Measurements from ENCODE around the gene ACSF3. TPM values are rescaled to one million over a fixed set of nuclear protein-coding genes. Genes with fewer than 3 reads are reported as not detected.

Gene ACSF3
- total RNA-seq, 1 donor from 2014 or later, result 35.7 TPM

GRCh38 chr16:89047331-89048089, 46.1 kb upstream of the ACSF3 start:
- Mint-ChIP-seq H3K27ac (no peak overlapping the region), H3K36me3 (no peaks in the 10 kb centered on the region), H3K4me1 (no peaks in the 10 kb centered on the region), H3K4me3 (no peak overlapping the region), H3K9me3 (peaks cover 5% of the 10 kb centered on the region), H3K27me3 (ENCODE audit: low read depth) (peaks cover 17% of the 10 kb centered on the region)
- DNase-seq (ENCODE audit: low spot score in 2 of 2, unreplicated experiment in 2 of 2), result no peak
- TF ChIP-seq CTCF (IDR thresholded peaks at IDR 0.05; ENCODE audit: unreplicated experiment), result no peak

DNA sequence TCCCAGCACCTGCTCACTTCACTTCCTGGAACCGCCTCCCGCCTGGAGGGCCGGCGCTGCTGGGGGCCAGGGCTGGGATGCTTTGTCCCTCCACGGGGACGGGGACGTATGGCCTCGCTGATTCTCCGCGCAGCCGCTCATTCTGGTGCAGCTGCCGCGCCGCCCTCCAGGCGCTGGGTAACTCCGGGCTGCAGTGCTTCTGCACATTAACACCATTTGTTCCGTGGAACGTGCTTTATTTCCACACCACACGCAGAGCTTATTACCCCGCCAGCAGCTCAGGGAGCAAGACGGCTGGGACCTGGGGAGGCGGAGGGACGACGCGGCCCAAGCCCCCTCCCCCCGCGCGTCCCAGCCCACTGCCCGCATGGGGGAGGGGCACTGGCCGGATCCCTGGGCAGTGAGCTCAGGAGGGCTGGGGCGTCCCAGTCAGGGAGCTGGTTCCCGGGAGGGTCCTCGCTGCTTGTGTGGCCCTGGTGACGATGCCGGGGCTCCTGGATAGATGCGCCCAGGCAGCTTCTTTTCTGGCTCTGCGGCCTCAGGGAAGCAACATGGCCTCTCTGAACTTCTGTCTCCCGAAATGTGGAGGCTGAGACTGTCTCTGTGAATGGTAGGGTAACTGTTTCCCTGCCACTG, 45.4 kb upstream of the ACSF3 start:
- Mint-ChIP-seq H3K27ac (no peak overlapping the region), H3K4me3 (no peak overlapping the region), H3K27me3 (ENCODE audit: low read depth) (peaks cover 20% of the 10 kb centered on the region), H3K4me1 (no peaks in the 10 kb centered on the region), H3K36me3 (no peaks in the 10 kb centered on the region), H3K9me3 (peaks cover 5% of the 10 kb centered on the region)
- no peak for DNase-seq (ENCODE audit: low spot score in 2 of 2, unreplicated experiment in 2 of 2)
- no peak for TF ChIP-seq CTCF (IDR thresholded peaks at IDR 0.05; ENCODE audit: unreplicated experiment)

- H3K36me3 Mint-ChIP-seq, result no peaks in the 10 kb centered on the region
- H3K27me3 Mint-ChIP-seq (ENCODE audit: low read depth), result peaks cover 20% of the 10 kb centered on the region
- TF ChIP-seq CTCF (IDR thresholded peaks at IDR 0.05; ENCODE audit: unreplicated experiment), result no peak
- peaks cover 5% of the 10 kb centered on the region for H3K9me3 Mint-ChIP-seq
- H3K4me3 Mint-ChIP-seq, result no peak overlapping the region
- no peaks in the 10 kb centered on the region for H3K4me1 Mint-ChIP-seq
- DNase-seq (ENCODE audit: low spot score in 2 of 2, unreplicated experiment in 2 of 2), result no peak
- H3K27ac Mint-ChIP-seq, result no peak overlapping the region
Observed at GRCh38 chr16:89048871-89049422, 44.7 kb upstream of the ACSF3 start.

DNA sequence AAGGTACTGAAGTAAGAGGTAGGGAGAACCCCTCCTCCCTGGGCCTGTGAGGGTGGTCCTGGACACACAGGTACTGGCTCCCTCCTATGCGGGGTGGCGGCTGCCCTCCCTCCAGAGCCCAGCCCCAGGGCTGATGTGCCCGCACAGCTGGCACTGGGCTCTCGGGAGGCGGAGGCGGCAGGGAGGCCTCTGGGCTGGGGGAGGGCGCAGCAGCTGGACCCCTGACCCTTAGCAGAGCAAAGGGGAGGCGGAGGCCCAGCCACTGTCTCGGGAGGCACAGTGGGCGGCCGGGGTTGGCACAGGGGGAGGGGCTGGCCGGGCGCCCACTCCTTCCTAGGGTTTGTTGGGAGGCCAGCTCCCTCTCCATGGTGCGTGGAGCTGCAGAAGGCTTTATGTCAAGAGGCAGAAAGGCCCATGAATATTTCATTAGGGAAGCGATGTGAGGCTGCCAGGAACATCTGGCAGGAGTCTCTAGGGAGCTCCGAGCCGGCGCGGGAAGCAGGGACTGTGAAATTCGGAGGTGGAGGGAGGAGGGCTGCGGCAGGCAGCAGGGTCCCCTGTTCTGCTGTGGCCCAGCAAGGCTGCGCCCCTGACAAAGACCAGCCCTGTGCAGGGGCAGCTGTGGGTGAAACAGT, 44.1 kb upstream of the ACSF3 start:
- H3K9me3 Mint-ChIP-seq, result peaks cover 5% of the 10 kb centered on the region
- no peaks in the 10 kb centered on the region for H3K4me1 Mint-ChIP-seq
- DNase-seq (ENCODE audit: low spot score in 2 of 2, unreplicated experiment in 2 of 2), result no peak
- H3K4me3 Mint-ChIP-seq, result no peak overlapping the region
- no peak for TF ChIP-seq CTCF (IDR thresholded peaks at IDR 0.05; ENCODE audit: unreplicated experiment)
- peaks cover 17% of the 10 kb centered on the region for H3K27me3 Mint-ChIP-seq (ENCODE audit: low read depth)
- no peaks in the 10 kb centered on the region for H3K36me3 Mint-ChIP-seq
- H3K27ac Mint-ChIP-seq, result no peak overlapping the region

DNA sequence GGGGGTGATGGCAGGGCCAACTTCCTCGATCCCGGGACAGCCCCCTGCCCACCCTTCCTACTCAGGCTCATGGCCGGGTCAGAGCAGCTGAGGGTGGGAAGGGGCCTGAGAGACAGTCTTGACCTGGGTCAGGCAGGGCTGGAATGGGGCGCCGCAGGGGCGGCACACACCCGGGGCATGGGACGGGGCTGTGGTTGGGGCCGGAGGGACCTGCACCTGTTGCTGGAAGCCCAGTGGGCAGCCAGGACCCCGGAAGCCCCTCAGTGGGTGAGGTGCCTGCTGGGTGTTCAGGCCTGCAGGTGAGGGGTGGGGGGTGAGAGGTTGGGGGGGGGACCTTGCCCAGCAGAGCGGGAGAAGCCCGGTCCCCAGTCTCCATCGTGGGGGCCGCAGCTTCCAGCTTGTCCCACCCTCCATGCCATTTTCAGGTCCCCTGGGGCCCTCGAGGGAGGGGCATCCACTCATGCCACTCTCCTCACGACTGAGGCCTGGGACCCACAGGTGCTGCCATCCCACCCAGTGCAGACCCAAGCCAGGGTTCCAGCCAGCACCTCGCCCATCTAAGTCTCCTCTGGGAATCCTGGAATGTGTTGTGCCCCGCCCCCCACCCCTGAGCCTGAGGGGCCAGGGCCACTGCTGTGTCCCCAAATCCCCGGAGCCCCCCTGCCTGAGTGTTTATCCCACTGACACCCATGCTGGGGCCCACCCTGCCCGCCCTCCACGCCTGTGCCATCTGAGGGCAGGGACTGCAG, 43.4 kb upstream of the ACSF3 start:
- Mint-ChIP-seq H3K4me3 (no peak overlapping the region), H3K36me3 (no peaks in the 10 kb centered on the region), H3K27ac (no peak overlapping the region), H3K9me3 (peaks cover 5% of the 10 kb centered on the region), H3K4me1 (no peaks in the 10 kb centered on the region), H3K27me3 (ENCODE audit: low read depth) (peaks cover 20% of the 10 kb centered on the region)
- TF ChIP-seq CTCF (IDR thresholded peaks at IDR 0.05; ENCODE audit: unreplicated experiment), result no peak
- no peak for DNase-seq (ENCODE audit: low spot score in 2 of 2, unreplicated experiment in 2 of 2)
